GM12878 (cell line): ENCODE data around the gene NRTN. TPM values are rescaled to one million over a fixed set of nuclear protein-coding genes. Genes with fewer than 3 reads are reported as not detected.

ENCODE experiments used
- ATAC-seq: fragments of 200-7000 bp; cut with Tn5 transposase; 3 replicates; pipeline ENCODE4 v1.9.1; 2020; ENCODE audit warnings: mild to moderate bottlenecking, moderate library complexity
- BruUV-seq: library from RNA; stranded (reverse); fragments of 400-500 nt; replicated peaks from 2 replicates; lab custom pipeline; 2021; lab: Mats Ljungman, UMichigan
- CTCF ChIA-PET: fragments of 300-600 bp; sonication (Branson Sonifier 250); formaldehyde crosslinking; extraction: SDS; loops from one replicate; lab custom pipeline; 2021; ENCODE audit warnings: inconsistent platforms; lab: Yijun Ruan, JAX
- POLR2A ChIA-PET: fragments of 350-600 bp; formaldehyde crosslinking; extraction: SDS; loops from one replicate; lab custom pipeline; 2021; ENCODE audit warnings: inconsistent platforms; lab: Charles Lee
- RAD21 ChIA-PET: fragments of 300-600 bp; sonication (Branson Sonifier 250); formaldehyde crosslinking; loops from one replicate; lab custom pipeline; 2023; ENCODE audit warnings: antibody characterized with exemption; ENCODE audit not compliant: unreplicated experiment; lab: Charles Lee
- SMC1A ChIA-PET: fragments of 300-600 bp; sonication (Branson Sonifier 250); formaldehyde crosslinking; loops from one replicate; lab custom pipeline; 2023; ENCODE audit not compliant: unreplicated experiment, uncharacterized antibody; lab: Charles Lee
- DNase-seq: peaks from one replicate; pipeline ENCODE4 v3.0.0-alpha.2; 2011; ENCODE audit warnings: low read depth, low spot score
- FAIRE-seq: peaks from 3 replicates; lab custom pipeline; 2011; peaks lifted over from hg19 to GRCh38; lab: Jason Lieb, UNC
- H2AFZ ChIP-seq: 2 replicates; pipeline ENCODE4 v1.6.0; 2011; ENCODE audit warnings: low read depth, low read length, control low read depth; ENCODE audit not compliant: control insufficient read depth
- H3K27ac ChIP-seq: 2 replicates; pipeline ENCODE4 v1.5.1; 2011; ENCODE audit warnings: control low read depth; ENCODE audit not compliant: control insufficient read depth, insufficient read depth
- H3K27me3 ChIP-seq, 2 experiments: replicated peaks in 1 of 2; 2 replicates each; pipeline versions ENCODE4 v1.6.0 to v1.6.1; 2011; ENCODE audit warnings: low read length in 1 of 2; ENCODE audit not compliant: control insufficient read depth in 2 of 2, insufficient read depth in 2 of 2
- H3K36me3 ChIP-seq, 2 experiments: 2 replicates each; pipeline ENCODE4 v1.5.1; 2011; ENCODE audit warnings: low read length in 1 of 2; ENCODE audit not compliant: control insufficient read depth in 2 of 2, insufficient read depth in 2 of 2
- H3K4me1 ChIP-seq: 2 replicates; pipeline ENCODE4 v1.6.1; 2011; ENCODE audit warnings: mild to moderate bottlenecking, low read length, moderate library complexity, mixed read lengths; ENCODE audit not compliant: control insufficient read depth, insufficient read depth
- H3K4me2 ChIP-seq: 2 replicates; pipeline ENCODE4 v1.6.0; 2011; ENCODE audit warnings: control low read depth; ENCODE audit not compliant: control insufficient read depth, insufficient read depth
- H3K4me3 ChIP-seq: fragments of 200-600 bp; sonication (generic); 2 replicates; pipeline ENCODE4 v1.5.1; 2016
- H3K79me2 ChIP-seq: 2 replicates; pipeline ENCODE4 v1.6.0; 2011; ENCODE audit warnings: low read length; ENCODE audit not compliant: control insufficient read depth, insufficient read depth
- H3K9ac ChIP-seq: 2 replicates; pipeline ENCODE4 v1.8.0; 2011; ENCODE audit warnings: low read length, control low read depth, mixed read lengths; ENCODE audit not compliant: control insufficient read depth, insufficient read depth
- H3K9me3 ChIP-seq: replicated peaks from 3 replicates; pipeline ENCODE4 v1.5.1; 2011; ENCODE audit warnings: mild to moderate bottlenecking, low read length; ENCODE audit not compliant: control insufficient read depth, insufficient read depth
- H4K20me1 ChIP-seq: 2 replicates; pipeline ENCODE4 v1.6.0; 2011; ENCODE audit not compliant: control insufficient read depth, insufficient read depth
- BACH1 ChIP-seq: fragments of 450-650 bp; IDR thresholded peaks from 2 replicates; pipeline ENCODE4 v1.6.1; 2017; ENCODE audit warnings: mild to moderate bottlenecking, borderline replicate concordance
- BMI1 ChIP-seq: fragments of 450-650 bp; IDR thresholded peaks from 2 replicates; pipeline ENCODE4 v1.6.1; 2016; ENCODE audit warnings: mild to moderate bottlenecking, moderate library complexity, borderline replicate concordance
- CHD2 ChIP-seq: IDR thresholded peaks from 2 replicates; pipeline ENCODE4 v1.6.1; 2011; ENCODE audit warnings: low read depth, low read length, improper control_type of control experiment, borderline replicate concordance
- CREB1 ChIP-seq: IDR thresholded peaks from 2 replicates; pipeline ENCODE4 v1.6.1; 2012; ENCODE audit warnings: low read depth, mild to moderate bottlenecking, inconsistent platforms
- EZH2 ChIP-seq: IDR thresholded peaks from 2 replicates; pipeline ENCODE4 v1.6.1; 2012; ENCODE audit warnings: low read depth, mild to moderate bottlenecking, control low read depth, inconsistent platforms, low read length, borderline replicate concordance; ENCODE audit not compliant: control insufficient read depth
- FOS ChIP-seq: IDR thresholded peaks from 3 replicates; pipeline ENCODE4 v1.6.1; 2011; ENCODE audit warnings: borderline replicate concordance; ENCODE audit not compliant: insufficient read length; ENCODE audit errors: extremely low read depth
- FOXM1 ChIP-seq: IDR thresholded peaks from 2 replicates; pipeline ENCODE4 v1.6.1; 2012; ENCODE audit warnings: low read depth, mild to moderate bottlenecking, inconsistent platforms, low read length, moderate library complexity
- KAT2A ChIP-seq: conservative IDR thresholded peaks from 2 replicates; pipeline ENCODE4 v1.6.1; 2011; ENCODE audit warnings: low read depth, low read length; ENCODE audit not compliant: control insufficient read depth
- MTA2 ChIP-seq: fragments of 450-650 bp; IDR thresholded peaks from 2 replicates; pipeline ENCODE4 v1.6.1; 2016; ENCODE audit warnings: low read depth, mild to moderate bottlenecking, moderate library complexity
- NFXL1 ChIP-seq: fragments of 450-650 bp; IDR thresholded peaks from 2 replicates; pipeline ENCODE4 v1.6.1; 2017; ENCODE audit warnings: antibody characterized with exemption, mild to moderate bottlenecking, borderline replicate concordance
- POLR2A ChIP-seq: IDR thresholded peaks from 2 replicates; pipeline ENCODE4 v1.6.1; 2011; ENCODE audit warnings: low read depth, mild to moderate bottlenecking, low read length
- SMARCA5 ChIP-seq: fragments of 450-650 bp; IDR thresholded peaks from 2 replicates; pipeline ENCODE4 v1.6.1; 2017; ENCODE audit warnings: mild to moderate bottlenecking
- SREBF2 ChIP-seq: IDR thresholded peaks from 2 replicates; pipeline ENCODE4 v1.6.1; 2012; ENCODE audit warnings: mild to moderate bottlenecking, low read length
- STAT1 ChIP-seq: fragments of 450-650 bp; conservative IDR thresholded peaks from 2 replicates; pipeline ENCODE4 v1.6.1; 2014; ENCODE audit warnings: antibody characterized with exemption, mild to moderate bottlenecking
- SUZ12 ChIP-seq: fragments of 200-600 bp; sonication (generic); IDR thresholded peaks from one replicate; pipeline ENCODE4 v1.6.1; 2018; ENCODE audit warnings: antibody characterized with exemption, mild to moderate bottlenecking; ENCODE audit not compliant: unreplicated experiment
- TCF12 ChIP-seq: IDR thresholded peaks from 2 replicates; pipeline ENCODE4 v1.6.1; 2011; ENCODE audit warnings: low read depth, mild to moderate bottlenecking, low read length
- TCF7 ChIP-seq: IDR thresholded peaks from 2 replicates; pipeline ENCODE4 v1.6.1; 2014; ENCODE audit warnings: antibody characterized with exemption, borderline replicate concordance
- ZNF274 ChIP-seq: IDR thresholded peaks from one replicate; pipeline ENCODE4 v1.8.0; 2011; ENCODE audit not compliant: insufficient read length, insufficient read depth
- WGBS: methylation state at CpG from one replicate; pipeline ENCODE4 v1.1.6; 2016; ENCODE audit warnings: low lambda C conversion rate; ENCODE audit not compliant: insufficient replicate concordance, insufficient coverage; ENCODE audit errors: missing lambda C conversion rate; 5-methylcytosine and 5-hydroxymethylcytosine counted together
- in situ Hi-C: fragments of 300-500 bp; cut with MboI; formaldehyde crosslinking; loops from 9 replicates; pipeline ENCODE4 v1.14.3; 2018; ENCODE audit warnings: mixed read lengths
- intact Hi-C: fragments of 100-400 bp; cut with micrococcal nuclease; formaldehyde crosslinking; loops from one replicate; pipeline ENCODE4 v1.14.2; 2022; ENCODE audit not compliant: unreplicated experiment
- polyA plus RNA-seq, 11 experiments: library from polyadenylated mRNA; depleted of rRNA in 4 of 11; unstranded in 6 of 11; stranded (reverse) in 5 of 11; fragments of >200 nt; fragmentation: Nextera tagmentation in 4 of 11; fragmentation: Illumina TruSeq in 1 of 11; extraction: Ambion mirVana in 4 of 11; extraction: Trizol in 1 of 11; gene quantifications; 1 replicate in 1 of 11; 2 replicates in 10 of 11; pipeline versions ENCODE4 v1.2.1 to v1.2.3, GENCODE V29; 2011 to 2016; ENCODE audit warnings: inconsistent platforms in 2 of 11, missing spikeins in 2 of 11, low read depth in 1 of 11
- total RNA-seq, 4 experiments: library from RNA; depleted of rRNA in 3 of 4; stranded (reverse); fragments of >200 nt in 3 of 4; fragmentation: Illumina TruSeq in 1 of 4; extraction: Trizol in 1 of 4; gene quantifications; 2 replicates each; pipeline versions ENCODE4 v1.2.1 to v1.2.3, GENCODE V29; 2013 to 2021
- TF ChIP-seq, protein P1 (sequence below): fragments of 450-650 bp; IDR thresholded peaks from 2 replicates; pipeline ENCODE4 v1.6.1; 2018; ENCODE audit warnings: mild to moderate bottlenecking, low read depth, moderate library complexity; ENCODE audit not compliant: partially characterized antibody
- TF ChIP-seq, protein P2 (sequence below): fragments of 450-650 bp; IDR thresholded peaks from 2 replicates; pipeline ENCODE4 v1.6.1; 2017; ENCODE audit warnings: mild to moderate bottlenecking, moderate library complexity

NRTN gene
- total and polyA plus RNA-seq, 10 of the 15 experiments (the other 5 are each of a cell fraction or from before 2014, with no cell fraction given), result not detected

DNA sequence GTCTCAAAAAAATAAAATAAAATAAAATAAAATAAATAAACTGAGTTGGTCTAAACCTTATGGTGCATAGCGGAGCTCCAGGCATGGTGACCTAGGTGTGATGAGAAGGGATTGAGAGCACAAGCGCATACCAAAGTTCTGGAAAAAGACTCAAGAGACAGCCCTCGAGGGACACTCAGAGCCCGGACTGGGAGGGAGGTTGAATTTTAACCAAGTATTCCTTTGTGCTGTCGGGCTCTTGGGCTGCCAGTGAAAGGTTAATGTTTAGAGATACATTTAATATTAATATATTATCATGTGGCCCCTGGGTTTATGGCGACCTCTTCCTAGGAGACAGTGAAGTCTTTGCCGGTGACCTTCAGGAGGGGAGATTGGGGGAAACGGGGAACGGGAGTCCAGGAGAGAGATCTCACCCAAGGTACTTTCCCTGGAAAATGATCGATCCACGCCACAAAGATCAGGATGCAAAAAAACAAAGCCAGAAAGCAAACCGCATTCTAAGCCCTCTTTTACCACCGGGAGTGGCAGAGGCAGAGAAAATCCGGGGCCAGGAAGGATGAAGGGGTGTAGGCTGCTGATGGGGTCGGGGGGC, 33.0 kb downstream of the NRTN start:
- ATAC-seq, result no peak
- in situ Hi-C loops, result no loop called here
- H3K36me3 ChIP-seq, result no peaks in the 10 kb centered on the region

More for the DNA sequence above, 33.0 kb downstream of the NRTN start:
- no peak overlapping the region for H2AFZ ChIP-seq
- SMC1A ChIA-PET, result no interaction called here
- no peak overlapping the region for H3K4me2 ChIP-seq
- POLR2A ChIA-PET, result no interaction called here
- intact Hi-C loops, result no loop called here
- H3K79me2 ChIP-seq, result no peaks in the 10 kb centered on the region
- no peak for DNase-seq
- FAIRE-seq, result no peak
- no peak overlapping the region for H3K4me3 ChIP-seq
- H3K27ac ChIP-seq, result no peak overlapping the region
- no peak for TF ChIP-seq TCF12
- no peak for TF ChIP-seq POLR2A
- TF ChIP-seq EZH2, result no peak
- no peak for TF ChIP-seq SMARCA5
- no peak for TF ChIP-seq FOS
- no peak for TF ChIP-seq STAT1
- no peak for TF ChIP-seq KAT2A
- TF ChIP-seq CREB1, result no peak
- TF ChIP-seq BMI1, result no peak
- TF ChIP-seq NFXL1, result no peak
- TF ChIP-seq CHD2, result no peak
- no peak for TF ChIP-seq FOXM1
- TF ChIP-seq MTA2, result no peak
- TF ChIP-seq ZNF274, result no peak
- TF ChIP-seq SREBF2, result no peak
- TF ChIP-seq TCF7, result no peak
- TF ChIP-seq, protein P1, sequence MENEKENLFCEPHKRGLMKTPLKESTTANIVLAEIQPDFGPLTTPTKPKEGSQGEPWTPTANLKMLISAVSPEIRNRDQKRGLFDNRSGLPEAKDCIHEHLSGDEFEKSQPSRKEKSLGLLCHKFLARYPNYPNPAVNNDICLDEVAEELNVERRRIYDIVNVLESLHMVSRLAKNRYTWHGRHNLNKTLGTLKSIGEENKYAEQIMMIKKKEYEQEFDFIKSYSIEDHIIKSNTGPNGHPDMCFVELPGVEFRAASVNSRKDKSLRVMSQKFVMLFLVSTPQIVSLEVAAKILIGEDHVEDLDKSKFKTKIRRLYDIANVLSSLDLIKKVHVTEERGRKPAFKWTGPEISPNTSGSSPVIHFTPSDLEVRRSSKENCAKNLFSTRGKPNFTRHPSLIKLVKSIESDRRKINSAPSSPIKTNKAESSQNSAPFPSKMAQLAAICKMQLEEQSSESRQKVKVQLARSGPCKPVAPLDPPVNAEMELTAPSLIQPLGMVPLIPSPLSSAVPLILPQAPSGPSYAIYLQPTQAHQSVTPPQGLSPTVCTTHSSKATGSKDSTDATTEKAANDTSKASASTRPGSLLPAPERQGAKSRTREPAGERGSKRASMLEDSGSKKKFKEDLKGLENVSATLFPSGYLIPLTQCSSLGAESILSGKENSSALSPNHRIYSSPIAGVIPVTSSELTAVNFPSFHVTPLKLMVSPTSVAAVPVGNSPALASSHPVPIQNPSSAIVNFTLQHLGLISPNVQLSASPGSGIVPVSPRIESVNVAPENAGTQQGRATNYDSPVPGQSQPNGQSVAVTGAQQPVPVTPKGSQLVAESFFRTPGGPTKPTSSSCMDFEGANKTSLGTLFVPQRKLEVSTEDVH, result no peak
- TF ChIP-seq, protein P2, sequence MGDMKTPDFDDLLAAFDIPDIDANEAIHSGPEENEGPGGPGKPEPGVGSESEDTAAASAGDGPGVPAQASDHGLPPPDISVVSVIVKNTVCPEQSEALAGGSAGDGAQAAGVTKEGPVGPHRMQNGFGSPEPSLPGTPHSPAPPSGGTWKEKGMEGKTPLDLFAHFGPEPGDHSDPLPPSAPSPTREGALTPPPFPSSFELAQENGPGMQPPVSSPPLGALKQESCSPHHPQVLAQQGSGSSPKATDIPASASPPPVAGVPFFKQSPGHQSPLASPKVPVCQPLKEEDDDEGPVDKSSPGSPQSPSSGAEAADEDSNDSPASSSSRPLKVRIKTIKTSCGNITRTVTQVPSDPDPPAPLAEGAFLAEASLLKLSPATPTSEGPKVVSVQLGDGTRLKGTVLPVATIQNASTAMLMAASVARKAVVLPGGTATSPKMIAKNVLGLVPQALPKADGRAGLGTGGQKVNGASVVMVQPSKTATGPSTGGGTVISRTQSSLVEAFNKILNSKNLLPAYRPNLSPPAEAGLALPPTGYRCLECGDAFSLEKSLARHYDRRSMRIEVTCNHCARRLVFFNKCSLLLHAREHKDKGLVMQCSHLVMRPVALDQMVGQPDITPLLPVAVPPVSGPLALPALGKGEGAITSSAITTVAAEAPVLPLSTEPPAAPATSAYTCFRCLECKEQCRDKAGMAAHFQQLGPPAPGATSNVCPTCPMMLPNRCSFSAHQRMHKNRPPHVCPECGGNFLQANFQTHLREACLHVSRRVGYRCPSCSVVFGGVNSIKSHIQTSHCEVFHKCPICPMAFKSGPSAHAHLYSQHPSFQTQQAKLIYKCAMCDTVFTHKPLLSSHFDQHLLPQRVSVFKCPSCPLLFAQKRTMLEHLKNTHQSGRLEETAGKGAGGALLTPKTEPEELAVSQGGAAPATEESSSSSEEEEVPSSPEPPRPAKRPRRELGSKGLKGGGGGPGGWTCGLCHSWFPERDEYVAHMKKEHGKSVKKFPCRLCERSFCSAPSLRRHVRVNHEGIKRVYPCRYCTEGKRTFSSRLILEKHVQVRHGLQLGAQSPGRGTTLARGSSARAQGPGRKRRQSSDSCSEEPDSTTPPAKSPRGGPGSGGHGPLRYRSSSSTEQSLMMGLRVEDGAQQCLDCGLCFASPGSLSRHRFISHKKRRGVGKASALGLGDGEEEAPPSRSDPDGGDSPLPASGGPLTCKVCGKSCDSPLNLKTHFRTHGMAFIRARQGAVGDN, result no peak
- no peak for TF ChIP-seq BACH1
- no peak for TF ChIP-seq SUZ12
- CTCF ChIA-PET, result interaction anchor here (0.6 kb wide), 1 partner anchor 29 kb away, joined by 3 read pairs; no protein-coding TSS in a partner anchor
- no peak overlapping the region for H3K9ac ChIP-seq
- H3K27me3 ChIP-seq, result no peaks in the 10 kb centered on the region; a peak in 1 of 4 replicates
- no peaks in the 10 kb centered on the region for H3K4me1 ChIP-seq
- RAD21 ChIA-PET, result no interaction called here
- 38% methylated on average over 15 of the region's 15 CpGs for WGBS
- no TSS peak for BruUV-seq
- no peaks in the 10 kb centered on the region for H4K20me1 ChIP-seq
- no peaks in the 10 kb centered on the region for H3K9me3 ChIP-seq
